HG03439 (cell line): ENCODE results near the gene CYTH2.

Experiments
- ATAC-seq: cut with Tn5 transposase; IDR thresholded peaks from one replicate; pipeline ENCODE4 v1.9.1; 2021; ENCODE audit warnings: mild to moderate bottlenecking, moderate library complexity; ENCODE audit not compliant: unreplicated experiment

The CYTH2 gene, protein sequence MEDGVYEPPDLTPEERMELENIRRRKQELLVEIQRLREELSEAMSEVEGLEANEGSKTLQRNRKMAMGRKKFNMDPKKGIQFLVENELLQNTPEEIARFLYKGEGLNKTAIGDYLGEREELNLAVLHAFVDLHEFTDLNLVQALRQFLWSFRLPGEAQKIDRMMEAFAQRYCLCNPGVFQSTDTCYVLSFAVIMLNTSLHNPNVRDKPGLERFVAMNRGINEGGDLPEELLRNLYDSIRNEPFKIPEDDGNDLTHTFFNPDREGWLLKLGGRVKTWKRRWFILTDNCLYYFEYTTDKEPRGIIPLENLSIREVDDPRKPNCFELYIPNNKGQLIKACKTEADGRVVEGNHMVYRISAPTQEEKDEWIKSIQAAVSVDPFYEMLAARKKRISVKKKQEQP

DNA sequence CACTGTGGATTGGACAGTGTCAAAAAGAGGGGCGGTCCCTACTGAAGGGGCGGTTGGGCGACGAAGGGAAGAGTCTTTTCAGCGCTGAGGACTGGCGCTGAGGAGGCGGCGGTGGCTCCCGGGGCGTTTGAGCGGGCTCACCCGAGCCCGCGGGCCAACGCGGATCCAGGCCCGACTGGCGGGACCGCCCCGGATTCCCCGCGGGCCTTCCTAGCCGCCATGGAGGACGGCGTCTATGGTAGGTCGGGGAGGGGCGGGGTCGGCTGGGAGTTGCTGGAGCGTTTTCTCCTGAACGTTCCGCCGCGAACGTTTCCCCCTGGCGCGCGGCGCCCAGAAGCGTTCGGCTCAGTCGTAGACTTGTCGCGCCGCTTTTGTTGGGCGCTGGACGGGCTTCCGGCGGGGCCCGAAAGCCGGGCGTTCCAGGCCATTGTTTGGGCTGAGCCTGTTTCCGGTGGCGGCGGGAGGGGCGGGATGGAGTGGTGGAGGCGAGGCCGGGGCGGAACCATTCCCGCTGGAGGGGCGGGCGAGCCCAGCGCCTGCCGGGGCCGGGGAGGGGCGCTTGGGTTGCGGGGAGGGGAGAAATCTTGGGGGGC, at the start of gene CYTH2:
Gene CYTH2, plus strand, starts transcription at position 81 of the 593 bp plus-strand sequence. Its CDS starts 139 bp downstream, at position 220.
- peak; percentile 3 for ATAC-seq

DNA sequence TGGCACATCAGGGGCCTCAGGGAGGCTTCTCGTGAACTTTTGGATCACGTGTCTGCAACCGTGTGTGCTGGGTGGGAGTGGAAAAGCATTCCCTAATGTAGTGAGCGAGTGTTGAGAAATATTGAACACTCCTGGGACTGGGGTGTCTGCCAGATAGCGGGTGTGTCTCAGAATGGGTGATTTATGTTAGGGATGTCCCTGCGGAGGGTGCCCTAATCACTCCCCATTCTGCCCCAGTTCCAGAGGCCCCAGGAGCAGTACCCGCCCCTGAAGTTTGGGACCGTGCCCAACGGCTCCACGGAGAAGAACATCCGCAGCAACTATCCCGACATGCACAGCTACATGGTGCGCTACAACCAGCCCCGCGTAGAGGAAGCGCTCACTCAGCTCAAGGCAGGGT, 47.6 kb upstream of the CYTH2 start:
- ATAC-seq = no peak

DNA sequence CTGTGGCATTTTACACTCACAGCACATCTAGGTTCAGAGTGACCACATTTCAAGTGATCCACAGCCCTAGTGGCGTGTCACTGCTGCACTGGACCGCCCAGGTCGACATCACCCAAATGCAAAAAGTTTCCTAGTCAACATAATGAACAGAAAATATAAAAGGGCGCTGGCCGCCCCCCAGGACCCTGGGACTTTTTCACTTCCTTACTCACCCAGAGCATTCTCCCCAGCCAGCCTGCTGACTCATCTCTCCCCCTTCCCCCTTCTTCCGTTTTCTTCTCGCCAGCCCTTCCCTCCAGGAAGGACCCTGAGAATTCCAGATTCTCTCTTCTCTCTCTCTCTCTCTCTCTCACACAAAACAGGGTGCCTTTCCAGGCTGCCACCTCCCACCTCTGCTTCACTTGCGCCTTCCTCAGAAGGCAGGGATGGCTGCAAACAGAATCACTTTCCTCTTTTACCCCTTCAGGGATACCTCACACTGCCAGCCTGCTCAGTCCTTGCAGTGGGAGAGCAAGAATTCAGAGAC, 44.4 kb upstream of the CYTH2 start:
- ATAC-seq = no peak

DNA sequence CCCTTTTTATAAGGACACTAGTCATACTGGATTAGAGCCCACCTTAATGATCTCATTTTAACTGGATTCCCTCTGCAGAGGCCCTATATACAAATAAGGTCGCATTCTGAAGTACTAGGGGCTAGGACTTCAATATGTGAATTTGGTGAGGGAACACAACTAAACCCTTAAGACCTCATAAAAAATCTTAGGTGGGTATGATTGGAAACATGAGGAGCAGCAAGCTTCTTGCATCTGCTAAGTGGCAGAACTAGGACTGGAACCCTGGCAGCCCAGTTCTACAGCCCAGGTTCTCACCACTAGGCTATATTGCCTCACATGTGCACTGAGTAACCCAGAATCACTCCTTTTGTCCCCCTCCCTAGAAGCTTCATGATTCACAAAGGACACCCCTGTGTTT, 40.5 kb upstream of the CYTH2 start:
- ATAC-seq = no peak

DNA sequence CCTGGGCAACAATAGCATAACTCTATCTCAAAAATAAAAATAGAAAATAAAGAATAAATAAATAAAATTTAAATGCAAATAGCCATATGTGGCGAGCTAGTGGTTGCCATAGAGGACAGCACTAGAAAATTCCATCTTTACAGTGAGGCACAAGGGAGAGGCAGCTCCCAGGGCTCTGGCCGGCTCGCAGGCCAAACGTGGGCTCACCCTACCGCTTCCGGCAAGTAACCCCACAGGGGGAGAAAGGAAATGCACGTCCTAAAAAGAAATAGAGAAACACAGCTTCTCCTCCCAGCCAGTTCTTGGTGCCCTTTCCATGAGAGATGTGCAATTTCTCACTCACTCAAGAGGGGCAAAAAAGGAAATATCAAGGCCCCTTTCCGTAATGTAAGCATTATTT, 35.8 kb upstream of the CYTH2 start:
- ATAC-seq = no peak

DNA sequence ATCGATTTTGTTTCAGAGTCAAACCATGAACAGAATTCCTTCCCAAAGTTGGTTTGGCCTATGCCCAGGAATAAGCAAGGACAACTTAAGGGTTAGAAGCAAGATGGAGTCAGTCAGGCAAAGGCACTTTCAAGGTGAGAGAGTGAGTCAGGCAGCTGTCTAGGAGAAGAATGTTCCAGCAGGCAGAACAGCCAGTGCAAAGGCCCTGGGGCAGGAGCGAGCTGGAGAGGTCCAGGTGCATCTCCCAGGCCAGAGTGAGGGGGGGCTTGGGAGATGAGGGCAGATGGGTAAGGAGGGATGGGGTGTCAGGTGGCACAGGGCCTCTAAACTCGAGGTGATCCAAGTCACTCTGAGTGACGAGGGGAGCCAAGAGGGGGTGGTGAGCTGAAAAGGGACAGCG, 32.6 kb upstream of the CYTH2 start:
- ATAC-seq = no peak

DNA sequence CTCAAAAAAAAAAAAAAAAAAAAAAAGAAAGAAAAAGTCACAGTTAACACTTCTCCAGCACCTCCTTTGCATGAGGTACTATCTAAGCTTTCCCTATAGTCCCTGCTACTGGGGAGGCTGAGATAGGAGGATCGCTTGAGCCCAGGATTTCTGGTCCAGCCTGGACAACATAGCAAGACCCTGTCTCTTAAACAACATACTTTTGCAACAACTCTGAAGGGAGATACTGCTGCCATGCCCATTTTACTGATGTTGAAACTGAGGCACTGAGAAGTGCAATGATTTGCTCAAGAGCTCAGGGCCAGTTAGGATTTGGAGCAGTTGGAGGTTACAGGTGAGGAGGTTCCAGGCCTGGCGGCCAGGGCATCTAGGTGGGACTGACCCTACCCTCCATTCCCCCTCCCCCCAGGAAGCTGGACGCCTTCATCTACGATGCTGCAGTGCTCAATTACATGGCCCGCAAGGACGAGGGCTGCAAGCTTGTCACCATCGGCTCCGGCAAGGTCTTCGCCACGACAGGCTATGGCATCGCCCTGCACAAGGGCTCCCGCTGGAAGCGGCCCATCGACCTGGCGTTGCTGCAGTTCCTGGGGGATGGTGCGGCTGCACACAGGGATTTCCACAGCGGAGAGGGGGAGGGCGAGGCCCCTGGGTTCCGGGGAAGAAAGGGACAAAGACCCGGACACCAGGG, 27.7 kb upstream of the CYTH2 start:
- ATAC-seq = no peak

DNA sequence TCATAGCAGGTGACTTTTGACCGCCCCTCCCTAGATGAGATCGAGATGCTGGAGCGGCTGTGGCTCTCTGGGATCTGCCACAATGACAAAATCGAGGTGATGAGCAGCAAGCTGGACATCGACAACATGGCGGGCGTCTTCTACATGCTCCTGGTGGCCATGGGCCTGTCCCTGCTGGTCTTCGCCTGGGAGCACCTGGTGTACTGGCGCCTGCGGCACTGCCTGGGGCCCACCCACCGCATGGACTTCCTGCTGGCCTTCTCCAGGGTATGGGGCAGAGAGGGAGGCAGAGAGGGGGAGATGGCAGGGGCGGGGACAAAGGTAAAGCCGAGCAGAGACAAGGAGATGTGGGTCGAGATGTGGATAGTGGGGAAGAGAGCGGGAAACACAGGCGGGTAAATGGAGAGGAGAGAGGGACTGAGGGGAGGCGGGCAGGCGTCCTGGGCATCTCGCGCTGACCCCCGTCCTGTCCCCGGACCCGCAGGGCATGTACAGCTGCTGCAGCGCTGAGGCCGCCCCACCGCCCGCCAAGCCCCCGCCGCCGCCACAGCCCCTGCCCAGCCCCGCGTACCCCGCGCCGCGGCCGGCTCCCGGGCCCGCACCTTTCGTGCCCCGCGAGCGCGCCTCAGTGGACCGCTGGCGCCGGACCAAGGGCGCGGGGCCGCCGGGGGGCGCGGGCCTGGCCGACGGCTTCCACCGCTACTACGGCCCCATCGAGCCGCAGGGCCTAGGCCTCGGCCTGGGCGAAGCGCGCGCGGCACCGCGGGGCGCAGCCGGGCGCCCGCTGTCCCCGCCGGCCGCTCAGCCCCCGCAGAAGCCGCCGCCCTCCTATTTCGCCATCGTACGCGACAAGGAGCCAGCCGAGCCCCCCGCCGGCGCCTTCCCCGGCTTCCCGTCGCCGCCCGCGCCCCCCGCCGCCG, 26.8 kb upstream of the CYTH2 start:
- ATAC-seq = no peak

DNA sequence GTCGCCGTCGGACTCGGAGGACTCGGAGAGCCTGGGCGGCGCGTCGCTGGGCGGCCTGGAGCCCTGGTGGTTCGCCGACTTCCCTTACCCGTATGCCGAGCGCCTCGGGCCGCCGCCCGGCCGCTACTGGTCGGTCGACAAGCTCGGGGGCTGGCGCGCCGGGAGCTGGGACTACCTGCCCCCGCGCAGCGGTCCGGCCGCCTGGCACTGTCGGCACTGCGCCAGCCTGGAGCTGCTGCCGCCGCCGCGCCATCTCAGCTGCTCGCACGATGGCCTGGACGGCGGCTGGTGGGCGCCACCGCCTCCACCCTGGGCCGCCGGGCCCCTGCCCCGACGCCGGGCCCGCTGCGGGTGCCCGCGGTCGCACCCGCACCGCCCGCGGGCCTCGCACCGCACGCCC, 25.9 kb upstream of the CYTH2 start:
- ATAC-seq = no peak

DNA sequence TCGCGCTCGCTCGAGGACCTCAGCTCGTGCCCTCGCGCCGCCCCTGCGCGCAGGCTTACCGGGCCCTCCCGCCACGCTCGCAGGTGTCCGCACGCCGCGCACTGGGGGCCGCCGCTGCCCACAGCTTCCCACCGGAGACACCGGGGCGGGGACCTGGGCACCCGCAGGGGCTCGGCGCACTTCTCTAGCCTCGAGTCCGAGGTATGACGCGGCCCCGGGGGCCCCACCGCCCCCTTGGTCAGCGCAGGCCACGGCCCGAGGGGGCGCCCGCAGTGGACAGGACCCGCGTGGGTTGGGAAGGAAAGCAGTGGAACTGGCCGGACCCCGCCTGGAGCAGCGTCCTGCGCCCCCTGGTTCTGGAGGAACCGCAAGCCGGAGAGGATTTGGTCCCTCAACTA, 25.4 kb upstream of the CYTH2 start:
- ATAC-seq = no peak

DNA sequence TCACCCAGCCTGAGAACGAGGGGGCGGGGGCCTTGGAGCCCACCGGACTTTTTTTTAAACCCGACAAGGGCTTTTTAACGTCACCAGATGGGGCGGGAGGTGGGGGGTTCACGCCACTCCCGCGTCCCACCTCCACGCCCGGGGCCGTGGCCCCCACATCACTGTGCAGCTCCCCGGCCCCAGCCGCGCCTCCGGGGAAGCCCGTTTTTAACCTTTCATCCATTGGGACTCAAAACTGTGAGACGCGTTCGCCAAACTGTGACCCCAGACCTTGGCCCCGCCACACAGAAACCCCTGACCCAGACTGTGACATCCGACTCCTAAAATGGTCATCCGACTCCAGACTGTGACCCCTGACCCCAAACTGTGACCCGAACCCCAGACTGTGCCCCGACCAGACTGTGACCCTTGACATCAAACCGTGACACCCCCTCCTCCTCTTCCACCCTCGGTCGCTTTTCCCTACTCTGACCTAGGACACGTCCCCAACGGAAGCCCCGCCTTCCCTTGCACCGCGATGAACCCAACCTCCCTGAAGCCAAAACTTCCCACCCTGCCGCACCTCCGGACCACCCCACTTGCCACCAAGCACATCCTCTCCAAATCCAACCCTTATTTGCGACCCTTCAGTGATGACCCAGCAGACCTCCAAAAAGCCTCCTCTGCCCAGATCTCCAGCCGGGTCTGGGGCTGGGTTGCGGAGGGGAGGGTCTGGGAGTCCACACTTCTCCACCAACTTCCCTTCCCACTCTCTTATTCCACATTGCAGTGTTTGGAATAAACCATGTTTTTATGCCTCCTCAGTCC, 24.8 kb upstream of the CYTH2 start:
- ATAC-seq = no peak

DNA sequence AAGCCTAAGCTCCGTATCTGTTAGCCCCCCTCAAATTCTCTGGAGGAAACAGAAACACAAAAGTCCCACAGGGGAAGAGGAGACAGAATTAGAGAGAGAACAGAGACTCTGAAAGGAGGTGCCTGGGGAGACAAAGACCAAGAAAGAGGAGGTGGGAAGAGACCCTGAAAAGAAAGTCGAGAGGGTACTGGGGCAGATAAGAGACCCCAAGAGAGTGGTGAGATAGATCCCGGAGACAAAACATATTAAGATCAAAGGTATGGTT, 24.3 kb upstream of the CYTH2 start:
- ATAC-seq = no peak

DNA sequence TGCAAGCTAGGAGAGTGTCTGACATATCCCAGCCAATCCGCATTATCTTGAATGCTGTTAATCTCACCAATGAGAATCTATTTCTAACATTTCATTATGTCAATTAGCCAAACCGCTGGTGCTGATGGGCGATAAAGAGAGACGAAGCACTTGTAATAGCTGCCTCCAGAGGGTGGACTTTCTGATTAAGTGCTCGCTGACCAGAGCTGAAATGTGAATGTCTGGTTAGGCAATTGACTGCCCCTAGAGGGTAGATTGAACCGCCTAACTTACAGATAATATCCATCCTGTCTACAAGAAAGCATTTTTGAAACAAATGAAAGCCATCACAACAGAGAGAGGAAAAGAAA, 23.9 kb upstream of the CYTH2 start:
- peak; percentile 10 for ATAC-seq

DNA sequence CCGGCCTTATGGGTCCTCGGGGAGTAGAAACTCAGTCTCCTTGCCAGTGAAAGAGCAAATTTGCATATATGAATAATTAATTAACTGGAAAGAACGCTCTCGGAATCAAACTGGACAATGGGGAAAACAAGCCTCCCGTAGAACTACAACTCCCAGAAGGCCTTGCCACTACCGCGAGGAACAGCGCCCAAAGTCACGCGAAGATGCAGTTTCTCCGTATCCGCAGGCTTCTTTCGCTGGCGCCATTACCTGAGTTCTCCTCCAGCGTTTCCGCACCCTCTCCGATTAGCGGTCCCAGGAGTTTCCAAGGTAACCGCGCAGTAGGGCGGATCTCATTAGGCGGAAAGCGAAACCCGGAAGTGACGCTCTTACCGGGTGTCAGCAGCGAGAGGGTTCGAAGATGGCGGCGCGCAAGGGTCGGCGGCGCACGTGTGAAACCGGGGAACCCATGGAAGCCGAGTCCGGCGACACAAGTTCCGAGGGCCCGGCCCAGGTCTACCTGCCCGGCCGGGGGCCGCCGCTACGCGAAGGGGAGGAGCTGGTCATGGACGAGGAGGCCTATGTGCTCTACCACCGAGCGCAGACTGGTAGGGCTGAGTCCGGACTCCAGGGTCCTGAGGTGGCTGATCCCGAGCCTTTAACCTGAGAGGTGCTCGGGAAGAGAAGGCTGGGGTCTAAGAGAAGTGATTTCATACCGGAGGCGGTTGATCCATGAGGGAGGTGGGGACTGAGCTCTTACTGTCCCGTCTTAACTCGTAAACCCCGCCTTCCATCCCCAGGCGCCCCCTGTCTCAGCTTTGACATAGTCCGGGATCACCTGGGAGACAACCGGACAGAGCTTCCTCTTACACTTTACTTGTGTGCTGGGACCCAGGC, 23.3 kb upstream of the CYTH2 start, which contains the start of gene GRWD1:
Gene GRWD1, plus strand, starts transcription at position 378 of the 876 bp plus-strand sequence. Its CDS starts 23 bp downstream, at position 401.
- ATAC-seq = peak; percentile 71

DNA sequence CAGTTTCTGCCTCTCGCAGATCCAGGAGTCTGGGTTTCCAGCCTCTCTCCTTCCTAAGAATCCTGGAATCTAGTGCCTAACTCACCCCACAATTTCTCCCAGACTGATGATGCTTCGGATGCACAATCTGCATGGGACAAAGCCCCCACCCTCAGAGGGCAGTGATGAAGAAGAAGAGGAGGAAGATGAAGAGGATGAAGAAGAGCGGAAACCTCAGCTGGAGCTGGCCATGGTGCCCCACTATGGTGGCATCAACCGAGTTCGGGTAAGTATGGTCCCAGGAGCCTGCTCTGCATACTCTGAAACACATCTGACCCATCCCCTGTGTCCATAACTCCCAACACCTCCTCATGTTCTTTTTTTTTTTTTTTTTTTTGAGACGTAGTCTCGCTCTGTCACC, 22.6 kb upstream of the CYTH2 start:
- ATAC-seq = no peak

DNA sequence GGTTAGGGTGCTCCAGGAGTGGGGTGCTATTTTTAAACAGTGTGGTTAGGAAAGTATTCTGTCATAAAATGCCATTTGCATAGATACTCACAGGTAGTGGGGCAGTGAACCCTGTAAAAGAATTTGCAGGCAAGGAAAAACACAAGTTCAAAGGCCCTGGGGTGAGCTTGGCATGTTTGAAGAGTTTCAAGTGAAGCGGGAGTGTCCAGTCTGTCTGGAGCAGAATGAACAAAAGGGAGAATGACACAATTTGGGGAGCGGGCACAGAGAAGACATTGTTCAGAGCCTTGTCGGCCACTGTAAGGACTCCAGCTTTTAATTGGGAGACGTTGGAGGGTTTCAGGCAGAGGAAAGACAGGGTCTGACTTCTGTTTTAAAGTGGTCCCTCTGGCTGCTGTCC, 20.6 kb upstream of the CYTH2 start:
- ATAC-seq = no peak

DNA sequence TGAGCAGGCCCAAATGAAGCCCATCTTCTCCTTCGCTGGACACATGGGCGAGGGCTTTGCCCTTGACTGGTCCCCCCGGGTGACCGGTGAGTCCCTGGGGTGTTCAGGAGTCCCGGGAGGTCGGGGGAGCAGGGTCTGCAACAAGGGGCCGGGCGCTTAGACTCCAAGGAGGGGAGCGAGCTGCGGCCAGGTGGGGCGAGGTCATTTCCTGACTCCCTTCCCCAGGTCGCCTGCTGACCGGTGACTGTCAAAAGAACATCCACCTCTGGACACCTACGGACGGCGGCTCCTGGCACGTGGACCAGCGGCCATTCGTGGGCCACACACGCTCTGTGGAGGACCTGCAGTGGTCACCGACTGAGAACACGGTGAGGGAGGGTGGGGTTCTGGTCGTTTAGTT, 18.7 kb upstream of the CYTH2 start:
- no peak for ATAC-seq

DNA sequence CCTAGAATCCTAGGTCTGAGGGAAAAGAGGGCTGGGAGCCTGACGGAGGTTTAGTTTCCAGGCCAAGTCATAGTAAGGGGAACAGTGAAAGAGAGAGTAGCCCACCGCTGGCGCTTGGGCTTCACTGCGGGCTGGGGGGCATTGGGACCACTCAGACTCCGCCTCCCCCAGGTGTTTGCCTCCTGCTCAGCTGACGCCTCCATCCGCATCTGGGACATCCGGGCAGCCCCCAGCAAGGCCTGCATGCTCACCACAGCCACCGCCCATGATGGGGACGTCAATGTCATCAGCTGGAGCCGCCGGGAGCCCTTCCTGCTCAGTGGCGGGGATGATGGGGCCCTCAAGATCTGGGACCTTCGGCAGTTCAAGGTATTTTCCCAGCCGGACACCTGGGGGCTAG, 18.3 kb upstream of the CYTH2 start:
- ATAC-seq = no peak

DNA sequence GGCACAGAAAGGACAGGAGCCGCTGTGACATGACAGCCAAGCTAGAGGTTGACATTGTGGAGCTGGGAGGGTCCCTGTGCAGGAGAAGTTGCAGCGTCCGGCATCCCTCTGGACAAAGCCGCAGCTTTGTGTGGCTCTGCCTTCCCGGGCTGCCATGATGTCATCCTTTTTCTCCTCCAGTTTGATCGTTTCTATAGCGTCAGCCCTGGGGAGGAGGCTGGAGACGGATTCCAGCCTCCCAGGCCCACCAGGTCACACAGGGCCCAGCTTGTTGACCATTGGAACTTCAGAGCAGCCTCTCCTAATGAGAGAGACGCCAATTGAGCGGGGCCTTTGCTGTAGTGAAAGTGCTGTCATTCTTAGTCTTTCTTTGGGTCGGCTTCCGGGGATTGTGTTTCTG, 17.5 kb upstream of the CYTH2 start:
- no peak for ATAC-seq
